ENCODE measurements around the gene KLK6. TPM values are rescaled to one million over a fixed set of nuclear protein-coding genes. Genes with fewer than 3 reads are reported as not detected.

The KLK6 gene
- not detected for polyA plus RNA-seq (2012; ENCODE audit: low read depth, missing spikeins)

DNA sequence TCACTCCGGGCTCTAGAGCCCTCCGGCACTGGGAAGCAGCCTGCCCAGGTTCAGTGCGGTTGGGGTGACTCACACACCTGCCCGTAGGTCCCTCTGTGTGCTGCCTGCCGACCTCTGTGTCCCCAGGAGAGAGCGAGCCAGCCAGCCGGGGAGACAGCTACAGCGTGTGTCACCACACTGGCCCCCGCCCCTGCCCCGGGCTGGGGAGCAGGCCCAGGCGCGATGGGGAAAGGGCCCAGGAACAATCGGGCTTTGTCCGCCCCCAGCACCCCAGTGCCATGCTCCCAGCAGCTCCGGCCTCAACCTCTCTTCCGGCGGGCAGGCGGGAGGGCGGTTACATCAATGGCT is at the start of gene KLK6:
KLK6 (minus strand) TSS at position 179 of the 348 bp plus-strand sequence. CDS start 1,487 bp downstream, outside the sequence.
- TF ChIP-seq POLR2AphosphoS5 (IDR thresholded peaks at IDR 0.05; ENCODE audit: low read depth, low read length) (no peak), POLR2A (IDR thresholded peaks at IDR 0.05; ENCODE audit: low read depth, low read length) (no peak), SPI1 (IDR thresholded peaks at IDR 0.05; ENCODE audit: low read depth, low read length) (no peak)
- FAIRE-seq, result no peak
- no peak for DNase-seq (ENCODE audit: insufficient read length, low spot score)

DNA sequence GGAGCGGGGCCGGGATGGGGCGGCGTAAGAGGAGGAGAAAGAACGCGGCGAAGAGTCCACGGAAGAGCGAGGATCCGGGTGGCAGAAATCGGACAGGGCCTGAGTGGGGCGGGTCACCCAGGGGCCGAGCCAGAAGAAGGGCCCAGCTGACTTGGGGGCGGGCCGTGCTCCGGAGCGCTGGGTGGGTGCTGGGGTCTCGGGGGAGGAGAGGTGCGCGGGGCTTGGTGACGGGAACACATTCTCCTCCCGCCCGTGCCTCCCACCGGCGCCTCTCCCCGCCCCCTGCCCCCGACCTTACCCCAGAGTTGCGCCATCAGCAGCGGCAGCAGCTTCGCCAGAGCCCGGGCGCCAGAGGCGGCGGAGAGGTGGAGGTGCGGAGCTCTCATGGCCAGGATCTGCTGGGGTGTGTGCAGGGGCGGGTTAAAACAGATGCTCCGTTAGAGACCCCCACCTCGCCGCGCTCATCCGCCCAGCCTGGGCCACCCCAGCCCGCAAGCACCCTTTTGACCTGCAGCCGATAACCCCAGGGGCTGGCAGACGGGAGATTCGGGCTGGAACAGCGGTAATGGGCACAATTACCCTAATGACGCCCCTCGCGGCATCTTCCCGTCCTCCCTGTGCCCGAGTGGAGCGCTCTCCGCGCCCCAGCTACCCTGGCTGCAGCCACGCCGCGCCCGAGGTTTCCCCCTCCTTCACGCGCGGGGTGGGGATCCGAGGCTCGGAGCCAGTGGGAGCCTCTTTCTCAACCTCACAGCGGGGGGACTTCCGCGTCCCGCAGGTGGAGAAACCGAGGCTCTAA is 49.6 kb upstream of the KLK6 start:
- no peak for FAIRE-seq

DNA sequence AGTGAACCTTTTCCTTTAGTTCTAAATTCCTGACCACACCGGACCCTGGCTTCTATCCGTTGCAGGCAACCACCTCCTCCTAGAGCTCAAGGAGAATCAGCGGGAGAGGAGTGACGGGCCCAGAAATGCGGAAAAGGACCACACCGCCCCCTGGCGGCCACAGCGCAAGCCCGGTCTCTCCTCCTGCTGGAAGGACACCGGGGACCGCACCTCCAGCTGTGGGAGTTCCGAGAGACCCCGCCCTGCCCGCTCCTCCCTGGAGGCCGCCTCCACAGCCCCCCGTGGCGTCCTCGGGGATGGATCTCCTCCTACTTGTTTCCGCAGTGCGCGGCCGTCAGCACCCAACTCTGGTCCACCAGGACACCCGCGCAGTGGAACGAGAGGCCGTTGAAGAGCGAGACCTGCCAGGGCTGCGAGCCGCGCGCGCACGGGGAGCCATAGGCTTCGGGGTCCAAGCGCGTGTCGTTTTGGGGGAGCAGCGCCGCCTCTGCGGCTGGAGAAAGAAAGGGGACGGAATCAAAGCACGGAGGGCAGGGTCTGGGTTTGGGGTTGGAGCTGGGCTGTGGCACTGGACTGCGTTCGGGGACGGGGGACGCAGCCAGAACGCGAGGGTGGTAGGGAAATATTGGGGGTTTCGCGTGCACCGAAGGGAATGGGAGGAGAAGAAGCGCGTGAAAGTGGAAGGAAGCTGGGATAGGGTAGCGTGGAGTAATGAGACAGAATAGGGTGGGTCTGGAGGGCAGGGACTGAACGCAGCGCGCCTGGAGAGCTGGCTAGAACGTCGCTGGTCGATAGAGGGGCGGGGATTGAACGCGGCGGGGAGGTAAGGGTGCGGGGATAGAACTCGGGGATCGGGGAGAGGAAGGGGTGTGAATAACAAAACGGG is 47.6 kb upstream of the KLK6 start:
- DNase-seq (ENCODE audit: insufficient read length, low spot score), result no peak
- FAIRE-seq, result no peak
- no peak for TF ChIP-seq PAX5 (IDR thresholded peaks at IDR 0.05; ENCODE audit: insufficient read depth, low read length, severe bottlenecking)
- no peak for TF ChIP-seq POU2F2 (IDR thresholded peaks at IDR 0.05; ENCODE audit: low read depth, low read length)
- TF ChIP-seq POLR2AphosphoS5 (IDR thresholded peaks at IDR 0.05; ENCODE audit: low read depth, low read length), result no peak
- no peak for TF ChIP-seq SPI1 (IDR thresholded peaks at IDR 0.05; ENCODE audit: low read depth, low read length)
- no peak for TF ChIP-seq TAF1 (IDR thresholded peaks at IDR 0.05; ENCODE audit: low read depth, low read length)

More for the DNA sequence above, 49.6 kb upstream of the KLK6 start:
- DNase-seq (ENCODE audit: insufficient read length, low spot score), result no peak
- TF ChIP-seq PAX5 (IDR thresholded peaks at IDR 0.05; ENCODE audit: insufficient read depth, low read length, severe bottlenecking), result no peak
- no peak for TF ChIP-seq SPI1 (IDR thresholded peaks at IDR 0.05; ENCODE audit: low read depth, low read length)

DNA sequence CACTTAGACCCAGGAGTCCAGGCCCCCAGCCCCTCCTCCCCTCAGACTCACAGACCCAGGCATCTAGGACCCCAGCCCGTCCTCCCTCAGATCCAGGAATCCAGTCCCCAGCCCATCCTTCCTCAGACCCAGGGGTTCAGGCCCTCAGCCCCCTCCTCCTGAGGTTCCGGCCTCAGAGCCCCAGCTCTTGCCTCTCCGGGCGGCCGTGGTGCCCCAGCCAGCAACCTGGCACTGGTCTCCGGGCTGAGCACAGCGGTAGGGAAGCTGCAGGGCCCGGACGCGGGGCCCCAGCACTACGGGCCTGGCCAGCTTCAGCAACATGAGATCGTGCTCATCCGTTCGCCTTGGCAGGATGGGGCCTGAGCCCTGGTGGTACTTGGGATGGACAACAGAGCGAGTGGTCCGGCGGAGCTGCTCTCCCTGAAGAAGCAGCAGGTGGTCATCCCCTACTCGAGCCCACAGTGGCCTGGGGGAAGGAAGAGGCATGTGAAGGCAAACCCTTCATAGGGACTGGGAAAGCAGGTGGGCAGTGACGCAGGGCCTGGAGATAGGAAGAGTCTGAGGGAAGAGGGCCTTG is 46.4 kb upstream of the KLK6 start:
- TF ChIP-seq TAF1 (IDR thresholded peaks at IDR 0.05; ENCODE audit: low read depth, low read length) (no peak), PAX5 (IDR thresholded peaks at IDR 0.05; ENCODE audit: insufficient read depth, low read length, severe bottlenecking) (no peak), POLR2A (IDR thresholded peaks at IDR 0.05; ENCODE audit: low read depth, low read length) (no peak), POU2F2 (IDR thresholded peaks at IDR 0.05; ENCODE audit: low read depth, low read length) (no peak), POLR2AphosphoS5 (IDR thresholded peaks at IDR 0.05; ENCODE audit: low read depth, low read length) (no peak), SPI1 (IDR thresholded peaks at IDR 0.05; ENCODE audit: low read depth, low read length) (no peak)
- FAIRE-seq (no peak), DNase-seq (ENCODE audit: insufficient read length, low spot score) (no peak)

DNA sequence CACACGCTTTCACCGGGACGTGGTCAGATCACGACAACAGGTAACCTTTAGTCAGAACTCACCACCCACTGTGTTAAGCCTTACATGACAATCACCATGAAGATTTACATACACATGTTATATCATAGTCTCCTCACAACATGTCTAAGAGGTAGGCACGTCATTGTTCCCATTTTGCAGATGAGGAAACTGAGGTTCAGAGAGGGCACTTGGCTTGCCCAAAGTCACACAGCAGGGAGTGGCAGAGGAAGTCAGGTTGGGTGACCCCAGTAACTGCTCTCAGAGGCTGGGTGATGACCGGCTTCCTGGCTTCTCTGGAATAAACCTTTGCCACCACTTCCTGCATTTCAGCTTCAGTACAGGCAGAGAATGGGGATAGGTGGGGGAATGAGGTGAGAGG is 44.9 kb upstream of the KLK6 start:
- TF ChIP-seq SPI1 (IDR thresholded peaks at IDR 0.05; ENCODE audit: low read depth, low read length), result no peak
- TF ChIP-seq PAX5 (IDR thresholded peaks at IDR 0.05; ENCODE audit: insufficient read depth, low read length, severe bottlenecking), result no peak
- no peak for TF ChIP-seq TAF1 (IDR thresholded peaks at IDR 0.05; ENCODE audit: low read depth, low read length)
- TF ChIP-seq POLR2AphosphoS5 (IDR thresholded peaks at IDR 0.05; ENCODE audit: low read depth, low read length), result no peak
- TF ChIP-seq POU2F2 (IDR thresholded peaks at IDR 0.05; ENCODE audit: low read depth, low read length), result no peak
- no peak for TF ChIP-seq POLR2A (IDR thresholded peaks at IDR 0.05; ENCODE audit: low read depth, low read length)
- FAIRE-seq (no peak), DNase-seq (ENCODE audit: insufficient read length, low spot score) (no peak)

DNA sequence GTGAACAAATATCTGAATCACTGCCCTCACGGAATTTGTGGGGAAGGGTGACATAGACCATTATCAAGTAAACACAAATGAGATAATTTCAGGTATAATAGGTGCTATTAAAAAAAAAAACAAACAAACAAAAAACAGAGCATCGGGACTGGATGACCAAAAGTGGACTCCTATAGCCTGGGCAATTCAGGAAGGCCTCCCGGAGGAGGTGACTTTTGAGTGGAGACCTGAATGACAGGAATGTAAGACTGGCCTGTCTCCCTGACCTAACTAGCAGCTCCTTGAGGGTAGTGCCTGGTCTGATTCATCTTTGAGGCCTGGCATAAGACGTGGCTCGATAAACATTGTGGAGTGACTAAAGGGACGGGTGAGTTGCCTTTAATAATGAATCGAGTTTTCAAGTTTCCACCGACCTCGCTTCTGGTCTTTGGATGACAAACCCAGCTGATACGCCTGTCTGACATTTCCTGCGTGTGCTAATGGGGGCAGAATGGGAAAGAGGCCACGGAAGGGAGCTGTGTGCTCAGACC is 43.3 kb upstream of the KLK6 start:
- DNase-seq (ENCODE audit: insufficient read length, low spot score), result no peak
- no peak for FAIRE-seq
- TF ChIP-seq POLR2AphosphoS5 (IDR thresholded peaks at IDR 0.05; ENCODE audit: low read depth, low read length) (no peak), PAX5 (IDR thresholded peaks at IDR 0.05; ENCODE audit: insufficient read depth, low read length, severe bottlenecking) (no peak), POU2F2 (IDR thresholded peaks at IDR 0.05; ENCODE audit: low read depth, low read length) (no peak), SPI1 (IDR thresholded peaks at IDR 0.05; ENCODE audit: low read depth, low read length) (no peak), POLR2A (IDR thresholded peaks at IDR 0.05; ENCODE audit: low read depth, low read length) (no peak), TAF1 (IDR thresholded peaks at IDR 0.05; ENCODE audit: low read depth, low read length) (no peak)

DNA sequence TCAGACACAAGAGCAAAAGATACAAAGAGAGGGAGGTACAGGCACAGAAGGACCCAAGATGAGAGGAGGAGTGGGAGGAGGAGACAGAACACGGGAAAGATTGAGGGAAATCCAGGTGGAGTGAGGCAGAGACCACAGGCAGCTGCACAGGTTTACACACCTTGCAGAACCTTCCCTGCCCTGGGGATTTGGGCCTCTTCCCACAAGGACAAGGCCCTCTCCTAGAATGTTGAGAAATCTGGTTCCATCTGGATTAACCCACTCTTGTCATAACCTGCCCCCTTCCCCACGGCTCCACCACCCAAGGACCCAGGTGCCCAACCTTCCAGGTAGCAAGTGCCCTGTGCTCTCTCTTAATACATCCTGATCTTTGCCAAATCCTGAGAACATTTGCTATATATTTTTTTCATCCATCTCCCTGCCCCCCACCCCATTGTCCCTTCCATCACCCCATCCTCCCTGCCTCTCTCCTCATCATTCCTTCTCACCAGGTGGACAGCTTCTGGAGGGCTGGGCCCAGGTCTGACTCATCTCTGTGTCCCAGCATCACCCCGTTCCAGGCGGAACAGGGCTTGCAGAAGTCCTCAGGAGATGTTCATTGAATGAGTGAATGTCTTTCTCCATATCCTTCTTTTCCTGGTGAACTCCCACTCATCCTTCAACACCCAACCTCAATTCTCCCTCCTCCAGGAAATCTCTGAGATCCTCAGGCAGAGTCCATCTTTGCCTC is 40.8 kb upstream of the KLK6 start:
- no peak for TF ChIP-seq SPI1 (IDR thresholded peaks at IDR 0.05; ENCODE audit: low read depth, low read length)
- TF ChIP-seq TAF1 (IDR thresholded peaks at IDR 0.05; ENCODE audit: low read depth, low read length), result no peak
- no peak for TF ChIP-seq PAX5 (IDR thresholded peaks at IDR 0.05; ENCODE audit: insufficient read depth, low read length, severe bottlenecking)
- no peak for TF ChIP-seq POU2F2 (IDR thresholded peaks at IDR 0.05; ENCODE audit: low read depth, low read length)
- TF ChIP-seq POLR2AphosphoS5 (IDR thresholded peaks at IDR 0.05; ENCODE audit: low read depth, low read length), result no peak
- no peak for TF ChIP-seq POLR2A (IDR thresholded peaks at IDR 0.05; ENCODE audit: low read depth, low read length)
- FAIRE-seq (no peak), DNase-seq (ENCODE audit: insufficient read length, low spot score) (no peak)

DNA sequence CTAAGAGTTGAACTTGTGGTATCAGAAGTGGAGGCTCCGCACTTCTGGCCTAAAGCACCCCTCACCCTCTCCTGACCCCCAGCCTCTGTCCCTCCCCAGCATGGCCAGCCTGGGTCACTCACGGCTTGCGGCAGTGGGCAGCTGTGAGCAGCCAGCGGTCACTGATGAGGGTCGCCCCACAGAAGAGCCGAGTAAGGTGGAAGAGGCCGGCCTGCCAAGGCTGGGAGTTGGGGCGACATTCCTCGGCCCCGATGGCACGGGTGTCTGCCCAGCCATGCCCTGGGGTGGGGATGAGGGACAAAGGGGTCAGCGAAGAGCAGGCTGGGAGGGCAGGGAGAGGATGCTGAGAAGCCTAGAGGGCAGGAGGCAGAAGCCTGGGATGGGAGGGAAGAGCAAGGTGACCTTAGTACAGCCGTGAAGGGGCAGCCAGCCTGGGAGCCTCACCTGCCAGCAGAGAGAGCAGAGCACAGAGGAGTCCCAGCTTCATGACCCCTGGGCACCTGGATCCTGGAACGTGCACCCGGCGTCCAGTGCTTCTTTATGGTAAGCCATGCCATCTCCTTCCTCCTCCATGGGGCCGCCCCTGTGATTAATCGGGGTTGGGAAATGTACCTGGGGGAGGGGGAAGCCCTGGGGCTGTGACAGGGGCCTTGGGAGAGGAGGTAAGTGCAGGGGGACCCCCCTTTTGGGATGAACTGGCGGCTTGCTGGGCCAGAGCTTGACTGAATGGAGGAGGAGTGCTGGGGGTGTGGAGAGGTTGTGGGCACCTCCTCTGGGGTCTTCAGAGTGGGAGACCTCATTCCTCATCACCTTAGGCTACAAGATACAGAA is 39.9 kb upstream of the KLK6 start:
- TF ChIP-seq POU2F2 (IDR thresholded peaks at IDR 0.05; ENCODE audit: low read depth, low read length), result no peak
- TF ChIP-seq POLR2AphosphoS5 (IDR thresholded peaks at IDR 0.05; ENCODE audit: low read depth, low read length), result no peak
- no peak for TF ChIP-seq PAX5 (IDR thresholded peaks at IDR 0.05; ENCODE audit: insufficient read depth, low read length, severe bottlenecking)
- no peak for TF ChIP-seq POLR2A (IDR thresholded peaks at IDR 0.05; ENCODE audit: low read depth, low read length)
- no peak for TF ChIP-seq TAF1 (IDR thresholded peaks at IDR 0.05; ENCODE audit: low read depth, low read length)
- no peak for TF ChIP-seq SPI1 (IDR thresholded peaks at IDR 0.05; ENCODE audit: low read depth, low read length)
- DNase-seq (ENCODE audit: insufficient read length, low spot score) (no peak), FAIRE-seq (no peak)
